ENCODE measurements around the gene CIBAR2. TPM values are rescaled to one million over a fixed set of nuclear protein-coding genes. Genes with fewer than 3 reads are reported as not detected.

The CIBAR2 gene
- total and polyA plus RNA-seq, 10 of the 15 experiments (the other 5 are each of a cell fraction or from before 2014, with no cell fraction given): 0.05 to 0.16 (median 0.07) TPM; not detected in 7

DNA sequence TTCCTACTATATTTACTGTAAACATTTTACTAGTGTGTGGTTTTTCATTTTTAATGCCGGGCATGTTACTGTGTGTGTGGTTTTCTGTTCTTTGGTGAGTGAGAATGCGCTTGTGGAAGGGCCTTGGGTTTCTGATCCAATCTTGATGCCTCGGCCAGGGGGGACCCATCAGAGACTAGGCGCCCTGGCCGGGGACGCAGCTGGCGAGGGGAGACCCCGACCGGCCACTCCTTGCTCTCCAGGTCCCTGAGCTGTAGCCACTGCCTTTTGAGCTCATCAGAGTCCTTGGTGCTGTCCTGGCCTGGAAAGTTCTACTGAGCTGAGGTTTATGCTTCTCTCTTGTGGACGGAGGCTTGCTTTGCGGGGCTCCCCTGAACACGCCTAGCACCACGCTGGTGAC is 47.2 kb downstream of the CIBAR2 start (continued):
- TF ChIP-seq, protein P1, sequence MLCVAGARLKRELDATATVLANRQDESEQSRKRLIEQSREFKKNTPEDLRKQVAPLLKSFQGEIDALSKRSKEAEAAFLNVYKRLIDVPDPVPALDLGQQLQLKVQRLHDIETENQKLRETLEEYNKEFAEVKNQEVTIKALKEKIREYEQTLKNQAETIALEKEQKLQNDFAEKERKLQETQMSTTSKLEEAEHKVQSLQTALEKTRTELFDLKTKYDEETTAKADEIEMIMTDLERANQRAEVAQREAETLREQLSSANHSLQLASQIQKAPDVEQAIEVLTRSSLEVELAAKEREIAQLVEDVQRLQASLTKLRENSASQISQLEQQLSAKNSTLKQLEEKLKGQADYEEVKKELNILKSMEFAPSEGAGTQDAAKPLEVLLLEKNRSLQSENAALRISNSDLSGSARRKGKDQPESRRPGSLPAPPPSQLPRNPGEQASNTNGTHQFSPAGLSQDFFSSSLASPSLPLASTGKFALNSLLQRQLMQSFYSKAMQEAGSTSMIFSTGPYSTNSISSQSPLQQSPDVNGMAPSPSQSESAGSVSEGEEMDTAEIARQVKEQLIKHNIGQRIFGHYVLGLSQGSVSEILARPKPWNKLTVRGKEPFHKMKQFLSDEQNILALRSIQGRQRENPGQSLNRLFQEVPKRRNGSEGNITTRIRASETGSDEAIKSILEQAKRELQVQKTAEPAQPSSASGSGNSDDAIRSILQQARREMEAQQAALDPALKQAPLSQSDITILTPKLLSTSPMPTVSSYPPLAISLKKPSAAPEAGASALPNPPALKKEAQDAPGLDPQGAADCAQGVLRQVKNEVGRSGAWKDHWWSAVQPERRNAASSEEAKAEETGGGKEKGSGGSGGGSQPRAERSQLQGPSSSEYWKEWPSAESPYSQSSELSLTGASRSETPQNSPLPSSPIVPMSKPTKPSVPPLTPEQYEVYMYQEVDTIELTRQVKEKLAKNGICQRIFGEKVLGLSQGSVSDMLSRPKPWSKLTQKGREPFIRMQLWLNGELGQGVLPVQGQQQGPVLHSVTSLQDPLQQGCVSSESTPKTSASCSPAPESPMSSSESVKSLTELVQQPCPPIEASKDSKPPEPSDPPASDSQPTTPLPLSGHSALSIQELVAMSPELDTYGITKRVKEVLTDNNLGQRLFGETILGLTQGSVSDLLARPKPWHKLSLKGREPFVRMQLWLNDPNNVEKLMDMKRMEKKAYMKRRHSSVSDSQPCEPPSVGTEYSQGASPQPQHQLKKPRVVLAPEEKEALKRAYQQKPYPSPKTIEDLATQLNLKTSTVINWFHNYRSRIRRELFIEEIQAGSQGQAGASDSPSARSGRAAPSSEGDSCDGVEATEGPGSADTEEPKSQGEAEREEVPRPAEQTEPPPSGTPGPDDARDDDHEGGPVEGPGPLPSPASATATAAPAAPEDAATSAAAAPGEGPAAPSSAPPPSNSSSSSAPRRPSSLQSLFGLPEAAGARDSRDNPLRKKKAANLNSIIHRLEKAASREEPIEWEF (IDR thresholded peaks at IDR 0.05; ENCODE audit: insufficient replicate concordance, low read depth, low read length): no peak
- TF ChIP-seq POLR2AphosphoS5 (IDR thresholded peaks at IDR 0.05; ENCODE audit: low read length) (no peak), ETV6 (conservative IDR thresholded peaks at IDR 0.05 in 1 of 2, IDR thresholded peaks at IDR 0.05 in 1 of 2; ENCODE audit: borderline replicate concordance in 1 of 2, low read depth in 1 of 2) (no peak)
- TF ChIP-seq, protein P2, sequence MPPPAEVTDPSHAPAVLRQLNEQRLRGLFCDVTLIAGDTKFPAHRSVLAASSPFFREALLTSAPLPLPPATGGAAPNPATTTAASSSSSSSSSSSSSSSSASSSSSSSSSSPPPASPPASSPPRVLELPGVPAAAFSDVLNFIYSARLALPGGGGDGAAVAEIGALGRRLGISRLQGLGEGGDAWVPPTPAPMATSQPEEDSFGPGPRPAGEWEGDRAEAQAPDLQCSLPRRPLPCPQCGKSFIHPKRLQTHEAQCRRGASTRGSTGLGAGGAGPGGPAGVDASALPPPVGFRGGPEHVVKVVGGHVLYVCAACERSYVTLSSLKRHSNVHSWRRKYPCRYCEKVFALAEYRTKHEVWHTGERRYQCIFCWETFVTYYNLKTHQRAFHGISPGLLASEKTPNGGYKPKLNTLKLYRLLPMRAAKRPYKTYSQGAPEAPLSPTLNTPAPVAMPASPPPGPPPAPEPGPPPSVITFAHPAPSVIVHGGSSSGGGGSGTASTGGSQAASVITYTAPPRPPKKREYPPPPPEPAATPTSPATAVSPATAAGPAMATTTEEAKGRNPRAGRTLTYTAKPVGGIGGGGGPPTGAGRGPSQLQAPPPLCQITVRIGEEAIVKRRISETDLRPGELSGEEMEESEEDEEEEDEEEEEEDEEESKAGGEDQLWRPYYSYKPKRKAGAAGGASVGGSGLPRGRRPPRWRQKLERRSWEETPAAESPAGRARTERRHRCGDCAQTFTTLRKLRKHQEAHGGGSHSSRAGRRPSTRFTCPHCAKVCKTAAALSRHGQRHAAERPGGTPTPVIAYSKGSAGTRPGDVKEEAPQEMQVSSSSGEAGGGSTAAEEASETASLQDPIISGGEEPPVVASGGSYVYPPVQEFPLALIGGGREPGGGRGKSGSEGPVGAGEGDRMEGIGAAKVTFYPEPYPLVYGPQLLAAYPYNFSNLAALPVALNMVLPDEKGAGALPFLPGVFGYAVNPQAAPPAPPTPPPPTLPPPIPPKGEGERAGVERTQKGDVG (CRISPR knock-in tag; IDR thresholded peaks at IDR 0.05): no peak
